Suprapubic skin (tissue), 3 donors: Measurements from ENCODE around the gene SKOR2.
"Not testable (repeated sequence)": the region's sequence is repeated elsewhere in the genome, so short reads cannot be mapped to it uniquely, and the experiment has no call there.

Experiments used
- CTCF ChIP-seq, 2 donors: fragments of 200-600 bp in 1 of 2; fragments of 450-650 bp in 1 of 2; sonication (generic) in 1 of 2; IDR thresholded peaks; one replicate each; pipeline ENCODE4 v1.5.1; 2016 to 2019; ENCODE audit warnings: antibody characterized with exemption in 2 of 2, mild to moderate bottlenecking in 1 of 2, moderate library complexity in 1 of 2
- EP300 ChIP-seq: sonication (generic); formaldehyde crosslinking; IDR thresholded peaks from one replicate; pipeline ENCODE4 v1.6.1; 2017; ENCODE audit warnings: antibody characterized with exemption
- POLR2A ChIP-seq, 2 donors: fragments of 450-650 bp; IDR thresholded peaks; one replicate each; pipeline ENCODE4 v1.6.1; 2017; ENCODE audit warnings: antibody characterized with exemption in 2 of 2, mild to moderate bottlenecking in 2 of 2, moderate library complexity in 2 of 2

GRCh38 chr18:47182156-47182555, 69.3 kb downstream of the SKOR2 start:
- not testable (repeated sequence) for TF ChIP-seq CTCF (IDR thresholded peaks at IDR 0.05); EP300; POLR2A (IDR thresholded peaks at IDR 0.05)
